Tibial artery (tissue), 4 donors: ENCODE measurements around the gene USP32.

Source experiments
- DNase-seq, 2 donors: peaks; one replicate each; pipeline ENCODE4 v3.0.0-alpha.2; 2019
- H3K27ac ChIP-seq, 2 donors: fragments of 200-600 bp; sonication (generic) in 1 of 2; 1 replicate in 1 of 2; 2 replicates in 1 of 2; pipeline ENCODE4 v1.5.1; 2018 to 2019; ENCODE audit warnings: mild to moderate bottlenecking in 1 of 2
- H3K27me3 ChIP-seq, 2 donors: fragments of 200-600 bp; sonication (generic) in 1 of 2; one replicate each; pipeline versions ENCODE4 v1.5.1 to v1.6.0; 2016 to 2019
- H3K36me3 ChIP-seq, 3 donors: fragments of 200-600 bp; sonication (generic) in 2 of 3; one replicate each; pipeline ENCODE4 v1.5.1; 2016 to 2019; ENCODE audit warnings: mild to moderate bottlenecking in 2 of 3
- H3K4me1 ChIP-seq, 4 donors: fragments of 200-600 bp; sonication (generic) in 2 of 4; 1 replicate in 3 of 4; 2 replicates in 1 of 4; pipeline ENCODE4 v1.5.1; 2016 to 2019
- H3K4me3 ChIP-seq, 2 donors: fragments of 200-600 bp; sonication (generic) in 1 of 2; 1 replicate in 1 of 2; 2 replicates in 1 of 2; pipeline ENCODE4 v1.5.1; 2018 to 2019; ENCODE audit warnings: mild to moderate bottlenecking in 2 of 2
- H3K9me3 ChIP-seq, 3 donors: fragments of 200-600 bp; sonication (generic) in 1 of 3; one replicate each; pipeline ENCODE4 v1.5.1; 2016 to 2019
- CTCF ChIP-seq, 2 experiments: fragments of 200-600 bp in 1 of 2; fragments of 450-650 bp in 1 of 2; IDR thresholded peaks; one replicate each; pipeline ENCODE4 v1.5.1; 2017 to 2019; ENCODE audit warnings: antibody characterized with exemption in 2 of 2, mild to moderate bottlenecking in 1 of 2, moderate library complexity in 1 of 2
- intact Hi-C: fragments of 100-400 bp; cut with DNase I; formaldehyde crosslinking; loops from one replicate; pipeline ENCODE4 v1.15.0; 2023; ENCODE audit warnings: low total_unique reads

Gene USP32

GRCh38 chr17:60416368-60416925 lies 24.5 kb upstream of the USP32 start:
- no peak for DNase-seq
- Histone ChIP-seq H3K27ac (no peak overlapping the region), H3K27me3 (no peaks in the 10 kb centered on the region), H3K4me3 (no peak overlapping the region), H3K9me3 (no peaks in the 10 kb centered on the region), H3K36me3 (no peaks in the 10 kb centered on the region), H3K4me1 (peaks cover 0 to 6% (median 6%) of the 10 kb centered on the region in 4 donors)
- intact Hi-C loops, result no loop called here
- TF ChIP-seq CTCF (IDR thresholded peaks at IDR 0.05), result no peak

GRCh38 chr17:60415146-60415545 lies 23.2 kb upstream of the USP32 start:
- no peaks in the 10 kb centered on the region for H3K36me3 ChIP-seq
- no peak overlapping the region for H3K4me3 ChIP-seq
- H3K27ac ChIP-seq, result no peak overlapping the region
- no peak for TF ChIP-seq CTCF (IDR thresholded peaks at IDR 0.05)
- intact Hi-C loops, result no loop called here
- no peaks in the 10 kb centered on the region for H3K4me1 ChIP-seq
- H3K9me3 ChIP-seq, result no peaks in the 10 kb centered on the region
- DNase-seq, result no peak
- no peaks in the 10 kb centered on the region for H3K27me3 ChIP-seq

- Histone ChIP-seq H3K4me3 (no peak overlapping the region), H3K36me3 (no peaks in the 10 kb centered on the region), H3K4me1 (no peaks in the 10 kb centered on the region), H3K9me3 (no peaks in the 10 kb centered on the region), H3K27ac (no peak overlapping the region), H3K27me3 (peaks cover 0 to 3% of the 10 kb centered on the region in 2 donors)
- TF ChIP-seq CTCF (IDR thresholded peaks at IDR 0.05), result no peak
- no peak for DNase-seq
- intact Hi-C loops, result no loop called here
These were observed 20.8 kb upstream of the USP32 start for GRCh38 chr17:60412701-60413100.

- intact Hi-C loops, result no loop called here
- TF ChIP-seq CTCF (IDR thresholded peaks at IDR 0.05), result no peak
These were observed 18.1 kb upstream of the USP32 start for GRCh38 chr17:60410001-60410400.

GRCh38 chr17:60406887-60407286 lies 15.0 kb upstream of the USP32 start:
- H3K4me1 ChIP-seq, result no peaks in the 10 kb centered on the region
- H3K27me3 ChIP-seq, result peaks cover 0 to 3% of the 10 kb centered on the region in 2 donors
- H3K9me3 ChIP-seq, result no peaks in the 10 kb centered on the region
- H3K27ac ChIP-seq, result no peak overlapping the region
- no peak for DNase-seq
- intact Hi-C loops, result no loop called here
- no peak overlapping the region for H3K4me3 ChIP-seq
- TF ChIP-seq CTCF (IDR thresholded peaks at IDR 0.05), result no peak
- H3K36me3 ChIP-seq, result no peaks in the 10 kb centered on the region

More at GRCh38 chr17:60410001-60410400, 18.1 kb upstream of the USP32 start:
- Histone ChIP-seq H3K27me3 (peaks cover 0 to 3% of the 10 kb centered on the region in 2 donors), H3K36me3 (no peaks in the 10 kb centered on the region), H3K4me3 (no peak overlapping the region), H3K9me3 (no peaks in the 10 kb centered on the region), H3K4me1 (no peaks in the 10 kb centered on the region), H3K27ac (no peak overlapping the region)
- DNase-seq, result no peak

GRCh38 chr17:60403962-60404361 lies 12.0 kb upstream of the USP32 start:
- Histone ChIP-seq H3K4me1 (no peaks in the 10 kb centered on the region), H3K27ac (no peak overlapping the region), H3K36me3 (no peaks in the 10 kb centered on the region), H3K9me3 (no peaks in the 10 kb centered on the region), H3K4me3 (no peak overlapping the region), H3K27me3 (no peaks in the 10 kb centered on the region)
- no peak for DNase-seq
- intact Hi-C loops, result no loop called here
- TF ChIP-seq CTCF (IDR thresholded peaks at IDR 0.05), result no peak
